GM12878 (cell line): ENCODE measurements around the gene PHF1. TPM values are rescaled to one million over a fixed set of nuclear protein-coding genes. Genes with fewer than 3 reads are reported as not detected.

ENCODE experiments used
- CEBPB ChIP-seq, 2 experiments: fragments of 150-350 bp in 1 of 2; IDR thresholded peaks; 2 replicates each; pipeline ENCODE4 v1.6.1; 2012 to 2014; ENCODE audit warnings: low read depth in 2 of 2, low read length in 2 of 2, borderline replicate concordance in 1 of 2, inconsistent platforms in 1 of 2
- CREM ChIP-seq: IDR thresholded peaks from 2 replicates; pipeline ENCODE4 v1.6.1; 2014; ENCODE audit warnings: antibody characterized with exemption, low read depth
- CUX1 ChIP-seq: IDR thresholded peaks from 2 replicates; pipeline ENCODE4 v1.6.1; 2012; ENCODE audit warnings: improper control_type of control experiment, low read depth, low read length; ENCODE audit not compliant: insufficient replicate concordance
- GATAD2B ChIP-seq: fragments of 450-650 bp; conservative IDR thresholded peaks from 2 replicates; pipeline ENCODE4 v1.6.1; 2017; ENCODE audit warnings: low read depth, mild to moderate bottlenecking, moderate library complexity
- MLLT1 ChIP-seq: fragments of 450-650 bp; IDR thresholded peaks from 2 replicates; pipeline ENCODE4 v1.6.1; 2016; ENCODE audit warnings: mild to moderate bottlenecking
- MTA2 ChIP-seq: fragments of 450-650 bp; IDR thresholded peaks from 2 replicates; pipeline ENCODE4 v1.6.1; 2016; ENCODE audit warnings: low read depth, mild to moderate bottlenecking, moderate library complexity
- PBX3 ChIP-seq: IDR thresholded peaks from 2 replicates; pipeline ENCODE4 v1.6.1; 2011; ENCODE audit warnings: mild to moderate bottlenecking, low read depth, low read length, moderate library complexity; ENCODE audit not compliant: insufficient replicate concordance
- PML ChIP-seq: IDR thresholded peaks from 2 replicates; pipeline ENCODE4 v1.6.1; 2012; ENCODE audit warnings: low read length, inconsistent platforms
- RELB ChIP-seq: fragments of 450-650 bp; IDR thresholded peaks from 2 replicates; pipeline ENCODE4 v1.6.1; 2017; ENCODE audit warnings: low read depth, mild to moderate bottlenecking, moderate library complexity
- RFX5 ChIP-seq: IDR thresholded peaks from 2 replicates; pipeline ENCODE4 v1.6.1; 2011; ENCODE audit warnings: low read depth, low read length, improper control_type of control experiment
- SRF ChIP-seq, 2 experiments: IDR thresholded peaks; 2 replicates each; pipeline ENCODE4 v1.6.1; 2011; ENCODE audit warnings: low read depth in 2 of 2, low read length in 2 of 2, mild to moderate bottlenecking in 1 of 2, moderate library complexity in 1 of 2
- TBL1XR1 ChIP-seq: IDR thresholded peaks from 2 replicates; pipeline ENCODE4 v1.6.1; 2012; ENCODE audit warnings: low read depth, low read length, improper control_type of control experiment
- polyA plus RNA-seq, 11 experiments: library from polyadenylated mRNA; depleted of rRNA in 4 of 11; unstranded in 6 of 11; stranded (reverse) in 5 of 11; fragments of >200 nt; fragmentation: Nextera tagmentation in 4 of 11; fragmentation: Illumina TruSeq in 1 of 11; extraction: Ambion mirVana in 4 of 11; extraction: Trizol in 1 of 11; gene quantifications; 1 replicate in 1 of 11; 2 replicates in 10 of 11; pipeline versions ENCODE4 v1.2.1 to v1.2.3, GENCODE V29; 2011 to 2016; ENCODE audit warnings: inconsistent platforms in 2 of 11, missing spikeins in 2 of 11, low read depth in 1 of 11
- total RNA-seq, 4 experiments: library from RNA; depleted of rRNA in 3 of 4; stranded (reverse); fragments of >200 nt in 3 of 4; fragmentation: Illumina TruSeq in 1 of 4; extraction: Trizol in 1 of 4; gene quantifications; 2 replicates each; pipeline versions ENCODE4 v1.2.1 to v1.2.3, GENCODE V29; 2013 to 2021
- TF ChIP-seq, protein P1 (sequence below): fragments of 450-650 bp; IDR thresholded peaks from 2 replicates; pipeline ENCODE4 v1.6.1; 2016; ENCODE audit warnings: mild to moderate bottlenecking, moderate library complexity, borderline replicate concordance

The PHF1 gene
- total and polyA plus RNA-seq, 10 of the 15 experiments (the other 5 are each of a cell fraction or from before 2014, with no cell fraction given): 1.3 to 17.8 (median 6.2) TPM

DNA sequence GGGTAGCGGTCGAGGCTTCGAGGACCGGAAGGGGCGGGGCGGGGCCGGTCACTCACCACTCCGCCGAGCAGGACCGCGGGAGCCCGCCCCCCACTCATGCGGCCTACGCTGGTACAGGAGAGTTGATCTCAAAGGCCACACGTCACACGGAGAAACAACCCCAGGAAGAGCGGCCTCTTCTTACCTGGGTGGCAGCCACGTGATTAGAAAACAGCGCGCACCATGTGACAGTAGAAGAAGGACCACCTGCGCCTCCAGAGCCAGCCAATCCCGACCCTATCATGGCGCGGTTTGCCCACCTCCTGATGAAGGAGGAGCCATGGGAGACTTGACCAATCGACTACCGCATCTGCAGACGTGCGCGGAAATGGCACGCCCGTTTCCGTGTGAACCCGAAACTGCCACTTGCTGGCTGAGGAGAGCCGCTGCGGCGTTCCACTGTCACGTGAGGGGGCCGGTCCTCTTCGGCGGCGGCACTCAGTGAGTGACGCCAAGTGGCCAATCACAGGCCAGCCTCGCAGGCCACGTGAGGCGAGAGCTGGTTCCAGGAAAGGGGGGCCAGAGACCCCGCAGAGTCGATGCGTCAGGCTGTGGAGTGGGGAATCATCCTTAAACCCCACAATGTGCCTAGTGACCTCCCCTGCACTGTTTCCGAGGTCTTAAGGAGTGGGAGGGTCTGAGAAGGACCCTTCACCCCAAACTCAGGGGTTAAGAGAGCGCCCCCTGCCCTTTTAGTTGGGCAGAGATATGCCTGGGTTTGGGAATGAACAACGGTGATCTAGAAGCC is 7.3 kb downstream of the PHF1 start, which contains the start of gene CUTA (continued):
- TF ChIP-seq, protein P1, sequence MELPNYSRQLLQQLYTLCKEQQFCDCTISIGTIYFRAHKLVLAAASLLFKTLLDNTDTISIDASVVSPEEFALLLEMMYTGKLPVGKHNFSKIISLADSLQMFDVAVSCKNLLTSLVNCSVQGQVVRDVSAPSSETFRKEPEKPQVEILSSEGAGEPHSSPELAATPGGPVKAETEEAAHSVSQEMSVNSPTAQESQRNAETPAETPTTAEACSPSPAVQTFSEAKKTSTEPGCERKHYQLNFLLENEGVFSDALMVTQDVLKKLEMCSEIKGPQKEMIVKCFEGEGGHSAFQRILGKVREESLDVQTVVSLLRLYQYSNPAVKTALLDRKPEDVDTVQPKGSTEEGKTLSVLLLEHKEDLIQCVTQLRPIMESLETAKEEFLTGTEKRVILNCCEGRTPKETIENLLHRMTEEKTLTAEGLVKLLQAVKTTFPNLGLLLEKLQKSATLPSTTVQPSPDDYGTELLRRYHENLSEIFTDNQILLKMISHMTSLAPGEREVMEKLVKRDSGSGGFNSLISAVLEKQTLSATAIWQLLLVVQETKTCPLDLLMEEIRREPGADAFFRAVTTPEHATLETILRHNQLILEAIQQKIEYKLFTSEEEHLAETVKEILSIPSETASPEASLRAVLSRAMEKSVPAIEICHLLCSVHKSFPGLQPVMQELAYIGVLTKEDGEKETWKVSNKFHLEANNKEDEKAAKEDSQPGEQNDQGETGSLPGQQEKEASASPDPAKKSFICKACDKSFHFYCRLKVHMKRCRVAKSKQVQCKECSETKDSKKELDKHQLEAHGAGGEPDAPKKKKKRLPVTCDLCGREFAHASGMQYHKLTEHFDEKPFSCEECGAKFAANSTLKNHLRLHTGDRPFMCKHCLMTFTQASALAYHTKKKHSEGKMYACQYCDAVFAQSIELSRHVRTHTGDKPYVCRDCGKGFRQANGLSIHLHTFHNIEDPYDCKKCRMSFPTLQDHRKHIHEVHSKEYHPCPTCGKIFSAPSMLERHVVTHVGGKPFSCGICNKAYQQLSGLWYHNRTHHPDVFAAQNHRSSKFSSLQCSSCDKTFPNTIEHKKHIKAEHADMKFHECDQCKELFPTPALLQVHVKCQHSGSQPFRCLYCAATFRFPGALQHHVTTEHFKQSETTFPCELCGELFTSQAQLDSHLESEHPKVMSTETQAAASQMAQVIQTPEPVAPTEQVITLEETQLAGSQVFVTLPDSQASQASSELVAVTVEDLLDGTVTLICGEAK: peak; percentile 62; the same call in 1 of the 2 replicates
- no peak for TF ChIP-seq CUX1
- no peak for TF ChIP-seq PML
- TF ChIP-seq GATAD2B: 0 out of 2 replicates have a peak, but pooled peaks have one; percentile 25
- TF ChIP-seq PBX3: peak; percentile 2
- TF ChIP-seq RFX5: peak; percentile 64; the same call in 1 of the 2 replicates
- peak; percentile 47 to 91 for TF ChIP-seq SRF (IDR thresholded peaks at IDR 0.05; ENCODE audit: low read depth in 2 of 2, low read length in 2 of 2)
- peak; percentile 100 for TF ChIP-seq MLLT1
- TF ChIP-seq TBL1XR1: 0 out of 2 replicates have a peak, but pooled peaks have one; percentile 6
- no peak for TF ChIP-seq CEBPB (IDR thresholded peaks at IDR 0.05; ENCODE audit: borderline replicate concordance in 1 of 2, low read depth in 2 of 2, low read length in 2 of 2)
- peak; percentile 81; the same call in 1 of the 2 replicates for TF ChIP-seq CREM
- TF ChIP-seq MTA2: no peak; the same call in 1 of the 2 replicates
- peak; percentile 80; the same call in 1 of the 2 replicates for TF ChIP-seq RELB
